OCI-LY1 (cell line): ENCODE measurements around the gene UPP2.

ENCODE experiments used
- CTCF ChIP-seq: fragments of 200-600 bp; sonication (generic), shearing (Covaris generic); IDR thresholded peaks from 2 replicates; pipeline ENCODE4 v1.5.1; 2017; ENCODE audit warnings: mild to moderate bottlenecking, antibody characterized with exemption, low read length, moderate library complexity, mixed read lengths
- EZH2 ChIP-seq: fragments of 200-600 bp; sonication (generic), shearing (Covaris generic); IDR thresholded peaks from 2 replicates; pipeline ENCODE4 v1.8.0; 2017; ENCODE audit warnings: borderline replicate concordance, mixed run types, mild to moderate bottlenecking, antibody characterized with exemption, low read length, moderate library complexity, mixed read lengths

DNA sequence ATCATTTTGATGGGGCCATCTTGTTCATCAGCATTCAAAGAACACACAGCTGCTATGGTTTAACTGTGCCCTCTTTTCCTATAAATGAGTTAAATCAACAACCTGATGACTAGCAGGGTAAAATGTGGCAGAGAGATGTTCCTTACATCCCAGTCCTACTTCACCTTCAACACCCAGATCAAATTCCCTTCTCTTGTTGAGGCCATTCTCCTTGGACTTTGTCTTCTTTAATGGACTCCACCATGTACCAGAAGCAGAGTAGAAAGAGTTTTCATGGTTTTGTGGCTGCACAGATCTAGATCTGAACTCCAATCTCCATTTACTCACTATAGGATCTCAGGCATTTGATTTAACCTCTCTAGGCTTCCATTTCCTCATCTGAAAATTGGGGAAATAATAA is 6.4 kb upstream of the UPP2 start:
- no peak for TF ChIP-seq EZH2
- TF ChIP-seq CTCF, result no peak
